Measurements from ENCODE around the gene EPB41L5. TPM values are rescaled to one million over a fixed set of nuclear protein-coding genes. Genes with fewer than 3 reads are reported as not detected.

The EPB41L5 gene
- total RNA-seq, 1 donor from 2014 or later = 16.2 TPM

DNA sequence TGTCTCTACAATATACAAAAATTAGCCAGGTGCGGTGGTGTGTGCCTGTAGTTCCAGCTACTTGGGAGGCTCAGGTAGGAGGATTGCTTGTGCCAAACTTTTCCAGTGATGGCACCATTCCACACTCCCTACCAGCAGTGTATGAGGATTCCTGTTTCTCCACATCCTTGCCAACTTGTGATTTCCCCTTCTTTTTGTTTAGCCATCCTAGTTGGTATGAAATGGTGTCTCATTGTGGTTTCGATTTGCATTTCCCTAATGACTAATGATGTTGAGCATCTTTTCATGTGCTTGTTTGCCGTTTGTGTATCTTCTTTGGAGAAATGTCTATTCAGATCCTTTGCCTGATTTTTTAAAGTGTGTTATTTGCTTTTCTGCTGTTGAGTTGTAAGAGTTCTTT is 41.0 kb downstream of the EPB41L5 start:
- no peaks in the 10 kb centered on the region for H3K36me3 ChIP-seq (ENCODE audit: insufficient read depth, low read length)
- Mint-ChIP-seq H3K4me3 (ENCODE audit: unreplicated experiment) (no peak overlapping the region), H3K4me1 (ENCODE audit: low read depth, unreplicated experiment) (peaks cover 9% of the 10 kb centered on the region), H3K9me3 (ENCODE audit: unreplicated experiment) (peaks cover 11% of the 10 kb centered on the region), H3K27ac (ENCODE audit: unreplicated experiment) (no peak overlapping the region), H3K36me3 (ENCODE audit: low read depth, unreplicated experiment) (peaks cover 14% of the 10 kb centered on the region), H3K27me3 (ENCODE audit: low read depth, unreplicated experiment) (no peaks in the 10 kb centered on the region)
- H3K9me3 ChIP-seq (ENCODE audit: insufficient read depth, low read depth, low read length) = no peaks in the 10 kb centered on the region
- H3K4me2 ChIP-seq (ENCODE audit: low read length) = peak overlapping the region; percentile 23
- H4K20me1 ChIP-seq (ENCODE audit: insufficient read depth, low read length) = no peaks in the 10 kb centered on the region
- peak; percentile 54 for DNase-seq (ENCODE audit: low read depth)
- H3K4me1 ChIP-seq (ENCODE audit: insufficient read depth, low read length) = no peaks in the 10 kb centered on the region
- TF ChIP-seq EZH2 (IDR thresholded peaks at IDR 0.05; ENCODE audit: insufficient read depth, low read length) = no peak
- TF ChIP-seq, protein P1, sequence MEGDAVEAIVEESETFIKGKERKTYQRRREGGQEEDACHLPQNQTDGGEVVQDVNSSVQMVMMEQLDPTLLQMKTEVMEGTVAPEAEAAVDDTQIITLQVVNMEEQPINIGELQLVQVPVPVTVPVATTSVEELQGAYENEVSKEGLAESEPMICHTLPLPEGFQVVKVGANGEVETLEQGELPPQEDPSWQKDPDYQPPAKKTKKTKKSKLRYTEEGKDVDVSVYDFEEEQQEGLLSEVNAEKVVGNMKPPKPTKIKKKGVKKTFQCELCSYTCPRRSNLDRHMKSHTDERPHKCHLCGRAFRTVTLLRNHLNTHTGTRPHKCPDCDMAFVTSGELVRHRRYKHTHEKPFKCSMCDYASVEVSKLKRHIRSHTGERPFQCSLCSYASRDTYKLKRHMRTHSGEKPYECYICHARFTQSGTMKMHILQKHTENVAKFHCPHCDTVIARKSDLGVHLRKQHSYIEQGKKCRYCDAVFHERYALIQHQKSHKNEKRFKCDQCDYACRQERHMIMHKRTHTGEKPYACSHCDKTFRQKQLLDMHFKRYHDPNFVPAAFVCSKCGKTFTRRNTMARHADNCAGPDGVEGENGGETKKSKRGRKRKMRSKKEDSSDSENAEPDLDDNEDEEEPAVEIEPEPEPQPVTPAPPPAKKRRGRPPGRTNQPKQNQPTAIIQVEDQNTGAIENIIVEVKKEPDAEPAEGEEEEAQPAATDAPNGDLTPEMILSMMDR (IDR thresholded peaks at IDR 0.05; ENCODE audit: insufficient read depth, low read depth, low read length) = no peak
- H3K79me2 ChIP-seq (ENCODE audit: insufficient read depth, low read length) = no peaks in the 10 kb centered on the region
- H3K27ac ChIP-seq (ENCODE audit: low read depth, low read length) = no peak overlapping the region
- H3K4me3 ChIP-seq (ENCODE audit: insufficient read depth, low read depth, low read length) = no peak overlapping the region
- no peak for FAIRE-seq
- no peaks in the 10 kb centered on the region for H3K27me3 ChIP-seq (ENCODE audit: insufficient read depth, low read length)
- H3K9ac ChIP-seq (ENCODE audit: low read length) = no peak overlapping the region
- H2AFZ ChIP-seq (ENCODE audit: low read depth, low read length) = no peak overlapping the region

DNA sequence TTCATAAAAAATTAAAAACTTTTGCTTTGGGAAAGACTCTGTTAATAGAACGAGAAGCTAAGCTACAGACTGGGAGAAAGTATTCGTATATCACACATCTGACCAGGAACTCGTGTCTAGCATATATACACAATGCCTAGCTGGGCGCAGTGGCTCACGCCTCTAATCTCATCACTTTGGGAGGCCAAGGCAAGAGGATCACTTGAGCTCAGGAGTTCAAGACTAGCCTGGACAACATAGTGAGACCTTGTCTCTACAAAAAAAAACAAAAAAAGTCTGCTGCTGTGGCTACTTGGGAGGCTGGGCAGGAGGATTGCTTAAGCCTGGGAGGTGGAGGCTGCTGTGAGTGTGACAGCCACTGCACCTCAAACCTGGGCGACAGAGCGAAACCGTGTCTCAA is 46.6 kb downstream of the EPB41L5 start:
- Histone ChIP-seq H3K9ac (ENCODE audit: low read length) (no peak overlapping the region), H3K27me3 (ENCODE audit: insufficient read depth, low read length) (no peaks in the 10 kb centered on the region), H3K27ac (ENCODE audit: low read depth, low read length) (no peak overlapping the region), H3K4me1 (ENCODE audit: insufficient read depth, low read length) (no peaks in the 10 kb centered on the region), H3K79me2 (ENCODE audit: insufficient read depth, low read length) (no peaks in the 10 kb centered on the region), H4K20me1 (ENCODE audit: insufficient read depth, low read length) (no peaks in the 10 kb centered on the region), H3K9me3 (ENCODE audit: insufficient read depth, low read depth, low read length) (no peaks in the 10 kb centered on the region), H2AFZ (ENCODE audit: low read depth, low read length) (no peak overlapping the region), H3K4me2 (ENCODE audit: low read length) (no peak overlapping the region), H3K36me3 (ENCODE audit: insufficient read depth, low read length) (no peaks in the 10 kb centered on the region), H3K4me3 (ENCODE audit: insufficient read depth, low read depth, low read length) (no peak overlapping the region)
- Mint-ChIP-seq H3K9me3 (ENCODE audit: unreplicated experiment) (no peaks in the 10 kb centered on the region), H3K27me3 (ENCODE audit: low read depth, unreplicated experiment) (no peaks in the 10 kb centered on the region), H3K27ac (ENCODE audit: unreplicated experiment) (no peak overlapping the region), H3K4me1 (ENCODE audit: low read depth, unreplicated experiment) (peaks cover under 1% of the 10 kb centered on the region), H3K36me3 (ENCODE audit: low read depth, unreplicated experiment) (no peaks in the 10 kb centered on the region), H3K4me3 (ENCODE audit: unreplicated experiment) (no peak overlapping the region)
- DNase-seq (ENCODE audit: low read depth) (no peak), FAIRE-seq (no peak)
- no peak for TF ChIP-seq EZH2 (IDR thresholded peaks at IDR 0.05; ENCODE audit: insufficient read depth, low read length)
- TF ChIP-seq, protein P1 (IDR thresholded peaks at IDR 0.05; ENCODE audit: insufficient read depth, low read depth, low read length) = no peak

GRCh38 chr2:120060088-120060623 is 47.3 kb downstream of the EPB41L5 start:
- Histone ChIP-seq H2AFZ (ENCODE audit: low read depth, low read length) (no peak overlapping the region), H3K4me3 (ENCODE audit: insufficient read depth, low read depth, low read length) (no peak overlapping the region), H3K4me2 (ENCODE audit: low read length) (no peak overlapping the region), H3K27me3 (ENCODE audit: insufficient read depth, low read length) (no peaks in the 10 kb centered on the region), H3K4me1 (ENCODE audit: insufficient read depth, low read length) (no peaks in the 10 kb centered on the region), H3K27ac (ENCODE audit: low read depth, low read length) (no peak overlapping the region), H3K36me3 (ENCODE audit: insufficient read depth, low read length) (no peaks in the 10 kb centered on the region), H4K20me1 (ENCODE audit: insufficient read depth, low read length) (no peaks in the 10 kb centered on the region), H3K9me3 (ENCODE audit: insufficient read depth, low read depth, low read length) (no peaks in the 10 kb centered on the region), H3K9ac (ENCODE audit: low read length) (no peak overlapping the region), H3K79me2 (ENCODE audit: insufficient read depth, low read length) (no peaks in the 10 kb centered on the region)
- Mint-ChIP-seq H3K4me1 (ENCODE audit: low read depth, unreplicated experiment) (peaks cover 3% of the 10 kb centered on the region), H3K27me3 (ENCODE audit: low read depth, unreplicated experiment) (no peaks in the 10 kb centered on the region), H3K36me3 (ENCODE audit: low read depth, unreplicated experiment) (no peaks in the 10 kb centered on the region), H3K9me3 (ENCODE audit: unreplicated experiment) (no peaks in the 10 kb centered on the region), H3K27ac (ENCODE audit: unreplicated experiment) (no peak overlapping the region), H3K4me3 (ENCODE audit: unreplicated experiment) (no peak overlapping the region)
- no peak for DNase-seq (ENCODE audit: low read depth)
- no peak for TF ChIP-seq EZH2 (IDR thresholded peaks at IDR 0.05; ENCODE audit: insufficient read depth, low read length)
- no peak for FAIRE-seq
